Chondrocyte (in vitro differentiated cells): ENCODE data around the gene ITSN1. TPM values are rescaled to one million over a fixed set of nuclear protein-coding genes. Genes with fewer than 3 reads are reported as not detected.

Experiments
- DNase-seq: peaks from one replicate; pipeline ENCODE4 v3.0.0; 2021; ENCODE audit warnings: mixed read lengths, low spot score
- H3K27ac Mint-ChIP-seq: one replicate; pipeline ENCODE4 v1.8.0; 2021; ENCODE audit warnings: mild to moderate bottlenecking, moderate library complexity, mixed read lengths; ENCODE audit not compliant: unreplicated experiment
- H3K27me3 Mint-ChIP-seq: 2 replicates; pipeline ENCODE4 v1.8.0; 2021; ENCODE audit warnings: low read depth, mixed read lengths
- H3K36me3 Mint-ChIP-seq: 2 replicates; pipeline ENCODE4 v1.8.0; 2021; ENCODE audit warnings: low read depth, mixed read lengths
- H3K4me1 Mint-ChIP-seq: 2 replicates; pipeline ENCODE4 v1.8.0; 2021; ENCODE audit warnings: low read depth, mild to moderate bottlenecking, mixed read lengths
- H3K4me3 Mint-ChIP-seq: one replicate; pipeline ENCODE4 v1.8.0; 2021; ENCODE audit warnings: mild to moderate bottlenecking, moderate library complexity, mixed read lengths; ENCODE audit not compliant: unreplicated experiment
- H3K9me3 Mint-ChIP-seq: 2 replicates; pipeline ENCODE4 v1.8.0; 2021; ENCODE audit warnings: low read depth, mixed read lengths
- CTCF ChIP-seq: fragments of 200-600 bp; sonication (generic); IDR thresholded peaks from 2 replicates; pipeline ENCODE4 v1.5.0; 2021; ENCODE audit warnings: antibody characterized with exemption, mild to moderate bottlenecking, moderate library complexity
- total RNA-seq: library from RNA; stranded (reverse); gene quantifications from 3 replicates; pipeline ENCODE4 v1.2.1, GENCODE V29; 2021

Gene ITSN1
- total RNA-seq, 1 donor from 2014 or later = 29.8 TPM

GRCh38 chr21:33855190-33855589 is 212.9 kb downstream of the ITSN1 start:
- no peak overlapping the region for H3K4me3 Mint-ChIP-seq
- DNase-seq = peak; percentile 61
- H3K27me3 Mint-ChIP-seq = no peaks in the 10 kb centered on the region
- TF ChIP-seq CTCF = no peak
- H3K36me3 Mint-ChIP-seq = no peaks in the 10 kb centered on the region
- H3K27ac Mint-ChIP-seq = no peak overlapping the region
- no peaks in the 10 kb centered on the region for H3K9me3 Mint-ChIP-seq
- H3K4me1 Mint-ChIP-seq = peaks cover 26% of the 10 kb centered on the region

GRCh38 chr21:33856893-33857527 is 214.7 kb downstream of the ITSN1 start:
- Mint-ChIP-seq H3K4me1 (peaks cover 21% of the 10 kb centered on the region), H3K36me3 (no peaks in the 10 kb centered on the region), H3K9me3 (no peaks in the 10 kb centered on the region), H3K4me3 (no peak overlapping the region), H3K27me3 (no peaks in the 10 kb centered on the region), H3K27ac (no peak overlapping the region)
- DNase-seq = peak; percentile 41
- no peak for TF ChIP-seq CTCF

GRCh38 chr21:33857846-33858666 is 215.8 kb downstream of the ITSN1 start:
- no peak overlapping the region for H3K27ac Mint-ChIP-seq
- H3K4me1 Mint-ChIP-seq = peaks cover 13% of the 10 kb centered on the region
- no peaks in the 10 kb centered on the region for H3K9me3 Mint-ChIP-seq
- H3K27me3 Mint-ChIP-seq = no peaks in the 10 kb centered on the region
- no peak overlapping the region for H3K4me3 Mint-ChIP-seq
- H3K36me3 Mint-ChIP-seq = no peaks in the 10 kb centered on the region
- no peak for TF ChIP-seq CTCF
- DNase-seq = peak; percentile 64

GRCh38 chr21:33858667-33859372 is 216.5 kb downstream of the ITSN1 start:
- Mint-ChIP-seq H3K9me3 (no peaks in the 10 kb centered on the region), H3K27ac (no peak overlapping the region), H3K36me3 (no peaks in the 10 kb centered on the region), H3K4me3 (no peak overlapping the region), H3K27me3 (no peaks in the 10 kb centered on the region), H3K4me1 (peaks cover 6% of the 10 kb centered on the region)
- DNase-seq = peak; percentile 15
- no peak for TF ChIP-seq CTCF

- Mint-ChIP-seq H3K4me3 (no peak overlapping the region), H3K9me3 (no peaks in the 10 kb centered on the region), H3K4me1 (peaks cover 4% of the 10 kb centered on the region), H3K27me3 (no peaks in the 10 kb centered on the region), H3K36me3 (no peaks in the 10 kb centered on the region), H3K27ac (no peak overlapping the region)
- no peak for TF ChIP-seq CTCF
- DNase-seq = no peak
Measured at GRCh38 chr21:33859373-33860102, 217.2 kb downstream of the ITSN1 start.
